Uterus (tissue), 2 donors: Measurements from ENCODE around the gene ANXA6.

Source experiments
- POLR2A ChIP-seq, 2 donors: fragments of 450-650 bp; IDR thresholded peaks; one replicate each; pipeline ENCODE4 v1.6.1; 2016; ENCODE audit warnings: antibody characterized with exemption in 2 of 2, mild to moderate bottlenecking in 1 of 2, moderate library complexity in 1 of 2
- TF ChIP-seq, protein P1 (sequence below), 4 experiments: fragments of 200-600 bp in 2 of 4; fragments of 450-650 bp in 2 of 4; sonication (generic) in 2 of 4; IDR thresholded peaks; one replicate each; pipeline ENCODE4 v1.5.1; 2016 to 2019; ENCODE audit warnings: antibody characterized with exemption in 4 of 4, mild to moderate bottlenecking in 2 of 4, moderate library complexity in 1 of 4

DNA sequence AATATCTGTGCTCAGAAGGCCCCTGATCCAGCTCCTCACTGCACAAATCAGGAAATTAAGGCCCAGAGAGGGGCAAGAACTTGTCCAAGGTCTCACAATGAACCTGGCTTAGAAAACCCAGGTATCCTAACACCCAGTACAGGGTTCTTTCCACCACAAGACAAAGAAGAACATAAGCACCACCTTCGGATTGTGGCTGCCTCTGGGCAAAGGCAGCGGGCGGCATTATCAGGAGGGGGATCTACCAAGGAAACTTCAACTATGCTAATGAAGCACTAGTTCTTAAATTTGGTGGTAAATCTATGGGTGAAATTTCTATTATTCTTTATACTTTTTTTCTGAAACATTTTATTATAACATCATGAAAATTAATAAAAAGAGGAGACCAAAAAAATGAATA, 17.9 kb downstream of the ANXA6 start:
- TF ChIP-seq, protein P1, sequence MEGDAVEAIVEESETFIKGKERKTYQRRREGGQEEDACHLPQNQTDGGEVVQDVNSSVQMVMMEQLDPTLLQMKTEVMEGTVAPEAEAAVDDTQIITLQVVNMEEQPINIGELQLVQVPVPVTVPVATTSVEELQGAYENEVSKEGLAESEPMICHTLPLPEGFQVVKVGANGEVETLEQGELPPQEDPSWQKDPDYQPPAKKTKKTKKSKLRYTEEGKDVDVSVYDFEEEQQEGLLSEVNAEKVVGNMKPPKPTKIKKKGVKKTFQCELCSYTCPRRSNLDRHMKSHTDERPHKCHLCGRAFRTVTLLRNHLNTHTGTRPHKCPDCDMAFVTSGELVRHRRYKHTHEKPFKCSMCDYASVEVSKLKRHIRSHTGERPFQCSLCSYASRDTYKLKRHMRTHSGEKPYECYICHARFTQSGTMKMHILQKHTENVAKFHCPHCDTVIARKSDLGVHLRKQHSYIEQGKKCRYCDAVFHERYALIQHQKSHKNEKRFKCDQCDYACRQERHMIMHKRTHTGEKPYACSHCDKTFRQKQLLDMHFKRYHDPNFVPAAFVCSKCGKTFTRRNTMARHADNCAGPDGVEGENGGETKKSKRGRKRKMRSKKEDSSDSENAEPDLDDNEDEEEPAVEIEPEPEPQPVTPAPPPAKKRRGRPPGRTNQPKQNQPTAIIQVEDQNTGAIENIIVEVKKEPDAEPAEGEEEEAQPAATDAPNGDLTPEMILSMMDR (IDR thresholded peaks at IDR 0.05), result no peak
- no peak for TF ChIP-seq POLR2A (IDR thresholded peaks at IDR 0.05)
